Brain microvascular endothelial cell (primary cell): Measurements from ENCODE around the gene ZNF581.

ENCODE experiments used
- DNase-seq: peaks from one replicate; pipeline ENCODE4 v3.0.0-alpha.2; 2020
- H3K27ac ChIP-seq: fragments of 250-450 bp; sonication (Bioruptor Pico); 2 replicates; pipeline ENCODE4 v1.5.1; 2020; ENCODE audit warnings: mild to moderate bottlenecking, moderate library complexity
- H3K27me3 ChIP-seq: fragments of 250-450 bp; sonication (Bioruptor Pico); replicated peaks from 2 replicates; pipeline ENCODE4 v1.5.1; 2020; ENCODE audit warnings: mild to moderate bottlenecking
- H3K36me3 ChIP-seq: fragments of 250-450 bp; sonication (Bioruptor Pico); replicated peaks from 2 replicates; pipeline ENCODE4 v1.5.1; 2020; ENCODE audit warnings: mild to moderate bottlenecking
- H3K4me3 ChIP-seq: 2 replicates; pipeline ENCODE4 v1.5.1; 2011; ENCODE audit warnings: low read depth, mild to moderate bottlenecking, control low read depth, low read length, moderate library complexity
- in situ Hi-C: cut with HindIII; loops from 2 replicates; pipeline ENCODE4 v1.10.0; 2017; ENCODE audit warnings: low sequenced_read_pairs, low pct_ligation_motif_present
- TF ChIP-seq, protein P1 (sequence below): IDR thresholded peaks from 2 replicates; pipeline ENCODE4 v1.5.1; 2011; ENCODE audit warnings: low read depth, mild to moderate bottlenecking, moderate library complexity, low read length, control low read depth, inconsistent platforms; ENCODE audit errors: missing control alignments

The ZNF581 gene

DNA sequence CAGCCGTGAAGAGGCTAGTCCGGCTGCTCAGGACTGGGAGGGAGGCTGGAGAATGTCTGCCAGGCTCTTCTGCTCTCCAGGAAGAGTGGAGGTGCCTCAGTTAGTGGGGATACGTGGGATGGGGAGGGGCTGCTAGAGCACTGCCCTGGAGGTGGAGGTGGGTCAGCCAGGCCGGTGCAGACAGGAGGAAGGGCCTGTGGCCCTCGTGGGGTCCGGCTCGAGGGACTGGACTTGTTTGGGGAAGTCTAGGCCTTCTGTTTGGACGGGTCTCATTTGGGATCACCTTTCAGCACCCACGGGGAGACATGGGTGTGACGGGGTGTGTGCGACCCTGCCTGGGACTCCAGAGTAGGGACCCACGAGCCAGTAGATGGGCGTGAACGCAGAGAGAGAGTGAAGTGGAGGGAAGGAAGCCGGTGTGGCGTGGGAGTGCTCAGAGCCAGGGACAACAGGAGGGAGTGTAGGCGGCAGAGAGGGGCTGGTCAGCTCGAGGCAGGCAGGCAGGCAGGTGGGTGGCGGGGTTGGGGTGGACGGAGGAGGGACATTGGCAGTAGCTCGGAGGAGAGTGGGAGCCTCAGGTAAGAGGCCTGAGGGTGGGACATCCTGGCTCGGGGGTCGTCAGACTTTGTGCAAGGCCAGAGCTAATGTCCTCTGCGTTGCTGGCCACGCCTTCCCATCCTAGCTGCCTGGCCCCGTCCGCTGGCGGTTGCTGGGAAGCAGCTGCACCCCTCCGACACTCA, 43.0 kb downstream of the ZNF581 start:
- H3K27ac ChIP-seq, result no peak overlapping the region
- TF ChIP-seq, protein P1, sequence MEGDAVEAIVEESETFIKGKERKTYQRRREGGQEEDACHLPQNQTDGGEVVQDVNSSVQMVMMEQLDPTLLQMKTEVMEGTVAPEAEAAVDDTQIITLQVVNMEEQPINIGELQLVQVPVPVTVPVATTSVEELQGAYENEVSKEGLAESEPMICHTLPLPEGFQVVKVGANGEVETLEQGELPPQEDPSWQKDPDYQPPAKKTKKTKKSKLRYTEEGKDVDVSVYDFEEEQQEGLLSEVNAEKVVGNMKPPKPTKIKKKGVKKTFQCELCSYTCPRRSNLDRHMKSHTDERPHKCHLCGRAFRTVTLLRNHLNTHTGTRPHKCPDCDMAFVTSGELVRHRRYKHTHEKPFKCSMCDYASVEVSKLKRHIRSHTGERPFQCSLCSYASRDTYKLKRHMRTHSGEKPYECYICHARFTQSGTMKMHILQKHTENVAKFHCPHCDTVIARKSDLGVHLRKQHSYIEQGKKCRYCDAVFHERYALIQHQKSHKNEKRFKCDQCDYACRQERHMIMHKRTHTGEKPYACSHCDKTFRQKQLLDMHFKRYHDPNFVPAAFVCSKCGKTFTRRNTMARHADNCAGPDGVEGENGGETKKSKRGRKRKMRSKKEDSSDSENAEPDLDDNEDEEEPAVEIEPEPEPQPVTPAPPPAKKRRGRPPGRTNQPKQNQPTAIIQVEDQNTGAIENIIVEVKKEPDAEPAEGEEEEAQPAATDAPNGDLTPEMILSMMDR, result no peak
- H3K36me3 ChIP-seq, result peaks cover 47% of the 10 kb centered on the region
- no peak overlapping the region for H3K4me3 ChIP-seq
- in situ Hi-C loops, result no loop called here
- no peak for DNase-seq
- H3K27me3 ChIP-seq, result no peaks in the 10 kb centered on the region

DNA sequence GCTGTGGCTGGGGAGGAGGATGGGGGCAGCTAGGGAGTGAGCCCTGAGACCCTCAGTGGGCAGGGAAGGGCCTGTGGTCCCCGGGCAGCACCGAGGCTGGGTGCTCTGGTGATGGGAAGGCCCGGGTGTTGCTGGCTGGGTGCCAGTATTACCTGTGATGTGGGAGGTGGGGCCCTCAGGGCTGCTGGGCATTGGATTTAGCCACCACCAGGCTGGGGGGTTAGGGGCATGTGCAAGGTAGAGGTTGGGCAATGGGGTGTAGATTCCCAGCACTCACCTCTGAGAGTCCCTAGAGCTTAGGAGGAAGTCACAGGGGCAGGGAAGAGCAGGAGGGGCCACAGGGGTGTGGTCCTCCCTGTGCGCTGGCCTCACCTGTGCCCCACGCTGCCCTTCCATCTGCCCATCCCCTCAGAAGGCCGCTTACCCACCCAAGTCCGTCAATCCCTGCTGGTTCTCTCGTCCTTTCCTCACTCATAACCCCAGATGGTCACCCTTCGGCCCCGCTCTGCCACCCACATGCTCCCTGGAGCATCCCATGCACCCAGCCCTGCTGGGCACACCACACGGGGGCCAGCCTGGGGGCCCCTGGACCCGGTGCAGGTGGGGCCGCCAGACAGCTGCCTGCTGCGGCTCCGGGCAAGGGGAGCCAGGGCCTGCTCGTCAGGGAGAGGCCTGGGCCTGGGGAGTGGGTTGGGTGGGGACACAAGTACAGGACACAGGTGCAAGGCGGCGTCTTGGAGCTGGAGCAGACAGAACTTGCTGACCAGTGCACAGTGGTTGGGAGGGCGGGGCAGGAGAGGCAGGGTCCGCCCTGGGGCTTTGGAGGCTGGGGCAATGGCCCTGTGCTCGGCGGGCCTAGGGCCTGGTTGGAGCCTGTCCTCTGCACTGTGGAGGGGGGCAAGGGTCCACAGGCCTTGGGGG, 44.1 kb downstream of the ZNF581 start:
- no peak overlapping the region for H3K4me3 ChIP-seq
- TF ChIP-seq, protein P1, result no peak
- no peaks in the 10 kb centered on the region for H3K27me3 ChIP-seq
- in situ Hi-C loops, result no loop called here
- H3K36me3 ChIP-seq, result peaks cover 47% of the 10 kb centered on the region
- no peak overlapping the region for H3K27ac ChIP-seq
- DNase-seq, result no peak

DNA sequence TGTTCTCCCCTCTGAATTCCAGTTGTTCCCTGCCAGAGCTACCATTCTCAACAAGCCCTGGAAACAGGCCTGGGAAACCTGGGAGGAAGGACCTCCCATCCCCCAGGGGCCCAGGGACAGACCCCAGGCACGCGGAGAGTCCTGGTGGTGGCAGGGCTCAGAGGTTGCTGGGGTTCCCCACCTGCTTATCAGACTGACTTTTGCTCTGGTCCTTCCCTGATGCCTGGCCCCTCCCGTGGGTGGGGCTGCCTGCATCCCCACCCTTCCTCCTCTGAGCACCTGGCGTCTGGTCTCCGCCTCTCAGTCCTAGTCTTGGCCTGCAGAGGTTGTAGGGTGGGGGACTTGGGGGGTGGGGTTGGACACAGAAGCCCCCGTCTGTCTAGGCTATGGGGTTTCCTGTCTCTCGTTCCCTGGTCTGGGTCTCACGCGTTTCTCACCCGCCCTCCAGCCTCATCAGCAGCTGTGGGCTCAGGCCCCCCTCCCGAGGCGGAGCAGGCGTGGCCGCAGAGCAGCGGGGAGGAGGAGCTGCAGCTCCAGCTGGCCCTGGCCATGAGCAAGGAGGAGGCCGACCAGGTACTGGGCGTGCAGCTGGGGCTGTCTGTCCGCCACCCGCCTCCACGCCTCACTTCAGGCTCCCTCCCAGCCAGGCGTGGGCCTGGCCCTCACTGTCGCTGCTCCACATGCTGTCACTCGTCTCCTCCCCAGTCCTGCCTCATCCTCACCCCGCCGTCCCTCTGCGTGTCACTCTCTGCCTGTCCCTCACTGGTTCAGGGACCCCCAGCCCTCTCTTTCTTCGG, 45.2 kb downstream of the ZNF581 start:
- in situ Hi-C loops, result no loop called here
- TF ChIP-seq, protein P1, result no peak
- no peak overlapping the region for H3K4me3 ChIP-seq
- peaks cover 48% of the 10 kb centered on the region for H3K36me3 ChIP-seq
- no peak overlapping the region for H3K27ac ChIP-seq
- DNase-seq, result no peak
- H3K27me3 ChIP-seq, result no peaks in the 10 kb centered on the region

DNA sequence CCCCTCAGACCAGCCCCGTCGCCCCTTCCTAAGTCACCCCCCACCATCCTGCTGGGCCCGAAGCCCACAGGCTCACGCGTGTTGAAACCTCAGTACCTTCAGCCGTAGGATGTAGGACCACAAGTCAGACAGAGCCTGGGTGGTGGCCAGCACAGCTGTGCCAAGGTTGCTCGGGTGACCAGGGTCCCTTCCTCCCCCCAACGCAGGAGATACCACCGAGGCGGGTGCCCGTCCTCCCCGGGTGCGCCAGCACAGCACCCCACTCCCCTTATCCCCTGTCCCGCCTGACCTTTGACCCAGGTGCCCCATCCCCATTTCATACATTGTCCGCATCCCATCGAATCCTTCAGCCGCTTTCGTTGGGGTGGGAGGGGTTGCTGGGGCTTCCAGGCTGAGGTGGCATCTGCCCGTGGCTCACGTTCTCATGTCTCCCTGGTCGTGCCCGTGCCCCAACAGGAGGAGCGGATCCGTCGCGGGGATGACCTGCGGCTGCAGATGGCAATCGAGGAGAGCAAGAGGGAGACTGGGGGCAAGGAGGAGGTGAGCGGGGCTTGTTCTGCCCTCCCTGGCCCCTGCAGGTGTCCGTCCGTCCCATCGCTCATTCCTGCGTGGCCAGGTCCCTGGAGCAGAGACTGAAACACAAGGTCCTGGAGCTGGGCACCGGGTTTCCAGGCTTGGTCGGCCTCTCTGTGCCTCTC, 46.1 kb downstream of the ZNF581 start:
- no peak for DNase-seq
- no peaks in the 10 kb centered on the region for H3K27me3 ChIP-seq
- in situ Hi-C loops, result no loop called here
- no peak overlapping the region for H3K27ac ChIP-seq
- H3K36me3 ChIP-seq, result peaks cover 48% of the 10 kb centered on the region
- no peak overlapping the region for H3K4me3 ChIP-seq
- TF ChIP-seq, protein P1, result no peak

DNA sequence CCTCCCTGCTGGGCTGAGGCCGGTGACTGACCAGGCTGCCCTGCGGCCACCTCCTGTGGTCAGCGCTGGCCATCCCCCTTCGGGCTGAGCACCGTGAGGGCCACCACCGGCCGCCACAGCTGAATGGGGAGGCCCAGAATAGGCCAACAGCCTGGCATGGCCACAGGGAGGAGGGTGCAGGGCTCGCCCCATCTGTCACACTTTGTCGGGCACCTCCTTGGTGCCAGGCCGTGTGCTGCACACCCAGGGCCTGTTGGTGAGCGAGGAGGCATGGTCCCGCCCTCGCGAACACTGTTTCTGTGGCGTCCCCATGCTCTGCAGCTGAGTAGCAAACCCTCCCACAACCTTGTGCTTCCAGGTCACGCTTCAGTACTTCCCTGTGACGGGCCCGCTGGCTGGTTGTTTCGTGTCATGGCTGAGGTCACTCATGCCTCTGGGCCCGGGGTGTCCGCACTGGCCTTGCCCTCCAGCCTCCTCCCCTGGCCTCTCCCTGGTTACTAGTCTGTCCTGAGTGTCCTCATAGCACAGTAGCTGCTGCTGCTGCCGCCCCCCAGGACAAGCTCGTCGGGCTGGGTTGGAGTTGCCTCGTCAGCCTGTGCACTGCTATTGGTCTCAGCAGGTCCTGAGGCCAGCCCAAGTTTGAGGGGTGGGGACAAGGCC, 46.8 kb downstream of the ZNF581 start:
- DNase-seq, result no peak
- Histone ChIP-seq H3K36me3 (peaks cover 52% of the 10 kb centered on the region), H3K4me3 (no peak overlapping the region)

More for the DNA sequence above, 46.8 kb downstream of the ZNF581 start:
- TF ChIP-seq, protein P1, result no peak
- in situ Hi-C loops, result no loop called here
- Histone ChIP-seq H3K27me3 (no peaks in the 10 kb centered on the region), H3K27ac (no peak overlapping the region)
